GM23248 (cell line): ENCODE data around the gene MT1E.

Experiments
- EZH2 ChIP-seq: fragments of 200-600 bp; sonication (generic); IDR thresholded peaks from 2 replicates; pipeline ENCODE4 v1.6.1; 2018; ENCODE audit warnings: antibody characterized with exemption, mild to moderate bottlenecking; ENCODE audit not compliant: insufficient read depth, poor library complexity, severe bottlenecking
- EZH2phosphoT487 ChIP-seq: fragments of 200-600 bp; sonication (generic); IDR thresholded peaks from 2 replicates; pipeline ENCODE4 v1.6.1; 2018; ENCODE audit warnings: antibody characterized with exemption, moderate library complexity, mild to moderate bottlenecking, low read depth; ENCODE audit not compliant: insufficient read depth

GRCh38 chr16:56653218-56653617 is 27.6 kb downstream of the MT1E start:
- no peak for TF ChIP-seq EZH2
- no peak for TF ChIP-seq EZH2phosphoT487
